Dermis microvascular lymphatic vessel endothelial cell (primary cell): ENCODE results near the gene CYB5R2. TPM values are rescaled to one million over a fixed set of nuclear protein-coding genes. Genes with fewer than 3 reads are reported as not detected.

ENCODE experiments used
- DNase-seq, 2 donors: peaks; one replicate each; pipeline versions ENCODE4 v3.0.0 to v3.0.0-alpha.2; 2010; ENCODE audit warnings: low read depth in 2 of 2
- total RNA-seq: library from RNA; depleted of rRNA; stranded (reverse); fragments of >200 nt; gene quantifications from 2 replicates; pipeline ENCODE4 v1.2.1, GENCODE V29; 2014

Gene CYB5R2
- 0.25 and 0.77 TPM in 2 replicates for total RNA-seq

GRCh38 chr11:7672960-7673723 lies at the start of gene CYB5R2:
CYB5R2 (minus strand) TSS chr11:7673500; CDS start chr11:7672825, 675 bp downstream.
- DNase-seq = no peak

- DNase-seq = no peak
Measured at GRCh38 chr11:7714786-7715185, 41.5 kb upstream of the CYB5R2 start.

GRCh38 chr11:7706377-7706776 lies 33.1 kb upstream of the CYB5R2 start, which contains the start of gene OVCH2:
OVCH2 (minus strand) TSS chr11:7706477; CDS start chr11:7706394, 83 bp downstream.
- no peak for DNase-seq

GRCh38 chr11:7703740-7704139 lies 30.4 kb upstream of the CYB5R2 start:
- no peak for DNase-seq

- DNase-seq = no peak
Measured at GRCh38 chr11:7696424-7696823, 23.1 kb upstream of the CYB5R2 start.

GRCh38 chr11:7694235-7694634 lies 20.9 kb upstream of the CYB5R2 start:
- DNase-seq = no peak

GRCh38 chr11:7692426-7692825 lies 19.1 kb upstream of the CYB5R2 start:
- no peak for DNase-seq

GRCh38 chr11:7691759-7692350 lies 18.6 kb upstream of the CYB5R2 start:
- DNase-seq = no peak

GRCh38 chr11:7690648-7691047 lies 17.3 kb upstream of the CYB5R2 start:
- peak in 1 of 2 donors; percentile 28 for DNase-seq

- no peak for DNase-seq
Measured at GRCh38 chr11:7689239-7689638, 15.9 kb upstream of the CYB5R2 start.

- DNase-seq = peak; percentile 3 to 42
Measured at GRCh38 chr11:7688238-7688826, 15.0 kb upstream of the CYB5R2 start.

GRCh38 chr11:7687386-7687785 lies 14.1 kb upstream of the CYB5R2 start:
- no peak for DNase-seq

- no peak for DNase-seq
Measured at GRCh38 chr11:7686761-7687160, 13.5 kb upstream of the CYB5R2 start.

- no peak for DNase-seq
Measured at GRCh38 chr11:7683571-7683970, 10.3 kb upstream of the CYB5R2 start.

- no peak for DNase-seq
Measured at GRCh38 chr11:7677796-7678201, 4.5 kb upstream of the CYB5R2 start.

- no peak for DNase-seq
Measured at GRCh38 chr11:7677071-7677470, 3.8 kb upstream of the CYB5R2 start.

- DNase-seq = no peak
Measured at GRCh38 chr11:7675631-7676030, 2.3 kb upstream of the CYB5R2 start.

GRCh38 chr11:7673724-7674434 lies 579 bp upstream of the CYB5R2 start:
- no peak for DNase-seq

GRCh38 chr11:7672276-7672959 lies 882 bp downstream of the CYB5R2 start:
- DNase-seq = no peak

GRCh38 chr11:7671347-7672215 lies 1.7 kb downstream of the CYB5R2 start:
- no peak for DNase-seq
